ENCODE measurements around the gene CAMTA1.

The CAMTA1 gene

DNA sequence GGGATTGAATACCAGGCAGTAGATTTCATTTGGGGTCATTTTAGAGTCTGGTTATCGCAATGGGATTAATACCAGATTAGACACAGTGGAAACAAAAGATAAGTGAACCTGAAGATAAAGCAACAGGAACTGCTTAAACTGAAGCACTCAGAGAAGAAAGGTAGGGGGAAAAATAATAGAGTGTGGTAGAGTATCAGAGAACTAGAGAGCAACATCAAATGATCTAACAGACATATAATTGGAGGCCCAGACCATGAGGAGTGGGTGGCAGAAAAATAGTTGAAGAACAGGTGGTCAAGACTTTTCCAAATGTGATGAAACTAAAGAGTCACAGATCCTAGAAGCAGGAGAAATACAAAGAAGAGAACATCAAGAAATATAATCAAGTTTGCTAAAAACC lies 484.3 kb downstream of the CAMTA1 start:
- DNase-seq, result no peak

DNA sequence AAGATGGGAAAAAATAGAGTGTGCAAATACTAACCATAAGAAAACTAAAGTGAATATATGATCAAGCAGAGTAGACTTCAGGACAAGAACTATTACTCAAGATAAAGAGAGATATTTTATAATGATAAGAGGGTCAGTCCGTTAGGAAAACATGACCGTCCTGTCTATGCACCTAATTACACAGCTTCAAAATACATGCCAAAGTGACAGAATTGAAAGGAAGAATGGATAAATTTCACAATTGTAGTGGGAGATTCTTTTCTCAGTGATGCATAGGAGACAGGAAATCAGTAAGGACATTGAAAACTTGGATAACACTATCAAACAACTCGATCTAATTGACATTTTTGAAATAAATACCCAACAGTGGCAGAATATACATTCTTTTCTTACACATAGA lies 489.0 kb downstream of the CAMTA1 start:
- DNase-seq, result no peak

DNA sequence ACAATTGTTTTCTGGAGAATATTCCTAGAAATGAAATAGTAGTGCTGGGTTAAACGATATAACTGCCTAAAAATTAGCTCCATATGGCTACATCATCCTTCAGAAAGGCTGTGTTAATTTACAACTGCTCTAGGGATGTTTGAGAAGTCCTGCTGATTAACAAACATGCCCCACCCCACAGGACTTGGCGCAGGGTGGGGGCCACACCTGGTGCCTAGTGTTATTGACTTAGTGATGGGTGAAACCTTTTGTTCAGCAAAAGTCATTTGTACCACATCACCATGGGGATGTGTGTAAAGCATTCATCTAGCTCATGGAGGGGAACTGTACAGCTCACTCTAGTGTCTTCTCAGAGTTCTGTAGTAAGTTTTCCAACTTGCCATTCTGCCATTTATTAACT lies 492.8 kb downstream of the CAMTA1 start:
- no peak for DNase-seq

DNA sequence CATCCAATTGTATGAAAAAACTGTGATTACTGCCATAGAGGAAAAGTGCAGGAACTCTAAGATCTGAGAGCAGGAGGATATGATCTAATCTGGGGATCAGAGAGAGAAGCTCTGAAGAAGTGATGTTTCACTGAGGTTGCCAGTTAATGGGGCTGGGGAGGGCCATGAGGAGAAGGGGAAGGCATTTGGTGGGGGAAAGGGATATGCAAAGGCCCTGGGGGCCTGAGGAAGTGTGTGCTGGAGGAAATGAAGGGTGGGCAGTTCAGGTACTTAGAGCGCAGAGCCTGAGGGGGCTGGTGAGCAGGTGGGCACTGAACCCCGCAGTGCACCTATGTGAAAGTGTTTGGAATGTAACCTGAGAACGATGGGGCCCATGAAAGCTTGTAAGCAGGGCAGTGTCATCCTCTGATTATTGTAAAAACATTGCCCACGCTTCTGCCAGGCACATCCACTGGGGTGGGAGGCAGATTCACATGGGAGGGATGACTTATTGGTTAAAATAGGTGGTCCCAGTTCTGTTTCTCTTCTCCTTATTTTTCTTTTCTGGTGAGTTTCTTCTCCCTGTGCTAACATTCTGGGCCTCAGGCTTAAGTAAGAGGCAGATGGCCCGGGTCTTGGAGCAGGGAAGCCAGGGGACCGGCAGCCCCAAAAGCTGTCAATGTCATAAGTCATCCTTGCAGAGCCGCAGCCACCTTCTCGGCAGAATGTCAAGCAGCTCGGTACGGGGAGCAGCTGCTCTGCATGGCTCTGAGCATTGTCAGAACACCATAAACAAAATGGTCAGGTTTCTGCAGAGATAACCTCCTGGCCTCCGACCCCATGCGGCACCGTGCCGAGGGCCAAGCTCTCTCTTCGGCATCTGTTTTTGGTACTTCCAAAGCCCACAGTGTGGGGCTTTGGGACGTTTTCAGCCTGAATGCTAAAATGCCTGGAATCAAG lies 493.8 kb downstream of the CAMTA1 start:
- DNase-seq, result no peak

DNA sequence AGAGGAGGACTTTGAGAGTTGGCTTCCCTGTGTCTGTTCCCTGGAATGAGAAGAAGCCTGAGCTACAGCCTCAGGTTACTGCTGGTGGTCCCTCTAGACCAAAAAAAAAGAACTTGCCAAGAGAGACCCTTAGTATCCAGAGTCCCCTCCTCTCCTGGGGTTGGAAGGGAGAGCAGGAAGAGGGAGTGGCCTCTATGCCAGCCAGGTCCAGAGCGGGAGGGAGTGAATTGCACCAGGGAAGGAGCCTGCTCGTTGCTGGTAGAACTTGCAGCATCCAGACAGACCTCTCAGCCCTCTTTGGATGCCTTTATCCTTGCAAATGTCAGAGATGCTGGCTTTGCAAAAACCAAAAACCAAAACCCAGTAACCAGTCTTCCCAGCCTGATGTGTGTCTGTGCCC lies 494.5 kb downstream of the CAMTA1 start:
- no peak for DNase-seq

DNA sequence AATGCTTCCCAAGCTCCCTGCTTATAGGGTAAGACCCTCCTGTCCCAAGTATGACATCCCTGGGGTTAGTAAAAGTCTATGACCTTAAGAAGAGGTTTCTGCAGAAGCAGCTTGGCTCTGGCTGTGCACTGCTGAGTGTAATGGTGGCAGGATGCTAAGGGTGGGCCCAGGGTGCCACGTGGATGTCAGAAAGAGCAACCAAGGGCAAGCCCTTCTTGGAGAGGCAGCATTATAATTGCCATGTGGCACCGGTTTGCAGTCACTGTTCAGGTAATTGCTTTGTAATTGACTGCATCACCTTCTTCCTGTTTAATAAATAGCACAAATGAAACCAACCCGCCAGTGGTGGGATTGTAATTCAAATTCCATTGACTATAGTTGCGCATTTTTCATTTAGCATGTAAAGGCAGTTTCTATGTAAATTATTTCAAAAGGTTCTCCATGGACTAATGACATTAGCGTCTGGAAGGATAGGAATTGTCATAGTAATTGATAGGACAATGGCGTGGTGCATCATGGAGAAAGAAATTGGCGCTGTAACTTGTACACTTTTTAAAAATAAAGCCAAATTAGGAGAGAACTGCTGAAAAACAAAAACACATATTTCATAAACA lies 495.2 kb downstream of the CAMTA1 start:
- no peak for DNase-seq

DNA sequence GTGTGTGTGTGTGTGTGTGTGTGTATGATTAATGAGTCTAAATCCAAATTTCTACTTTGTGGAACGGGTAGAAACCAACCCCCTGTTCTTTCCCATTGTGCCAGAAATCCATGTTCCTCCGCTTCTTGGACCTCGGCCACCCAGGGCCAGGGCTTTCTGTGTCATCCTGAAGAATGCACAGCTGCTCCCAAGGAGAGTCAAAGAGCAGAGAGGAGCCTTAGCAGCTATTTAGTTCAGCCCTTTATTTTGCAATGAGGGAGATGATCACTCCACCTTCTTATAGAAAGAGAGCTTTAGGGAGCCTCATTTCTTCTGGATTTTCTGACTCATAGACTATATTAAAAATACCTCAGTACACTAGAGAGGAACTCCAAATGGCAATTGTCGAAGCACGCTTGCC lies 496.6 kb downstream of the CAMTA1 start:
- no peak for DNase-seq

DNA sequence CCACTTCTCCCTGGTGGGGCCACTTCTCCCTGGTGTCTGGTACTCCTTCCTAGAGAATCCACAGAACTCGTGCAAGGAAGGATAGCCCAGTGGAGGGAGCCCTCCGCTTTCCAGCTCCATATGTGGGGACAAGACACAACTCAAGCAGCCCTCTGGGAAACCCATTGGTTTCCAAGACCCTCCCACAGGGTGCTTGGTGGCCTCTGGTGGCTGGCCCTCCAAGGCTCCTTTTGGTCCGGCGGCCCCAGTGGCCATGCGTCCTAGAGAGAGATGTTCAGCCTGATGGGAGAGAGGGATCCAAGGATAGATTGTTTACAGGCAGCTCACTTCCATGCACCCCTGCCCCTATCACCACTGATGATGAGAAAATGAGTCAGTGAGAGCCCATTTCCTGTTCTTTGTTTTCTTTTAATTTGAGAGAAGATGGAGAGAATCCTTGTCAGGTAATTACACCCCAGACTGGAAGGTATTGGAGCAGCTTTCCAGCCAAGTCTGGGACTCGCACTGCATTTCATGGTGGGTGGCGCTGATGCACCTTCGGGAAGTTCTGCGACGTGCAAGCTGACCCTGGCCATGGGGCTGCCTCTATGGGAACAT lies 499.7 kb downstream of the CAMTA1 start:
- DNase-seq, result no peak

DNA sequence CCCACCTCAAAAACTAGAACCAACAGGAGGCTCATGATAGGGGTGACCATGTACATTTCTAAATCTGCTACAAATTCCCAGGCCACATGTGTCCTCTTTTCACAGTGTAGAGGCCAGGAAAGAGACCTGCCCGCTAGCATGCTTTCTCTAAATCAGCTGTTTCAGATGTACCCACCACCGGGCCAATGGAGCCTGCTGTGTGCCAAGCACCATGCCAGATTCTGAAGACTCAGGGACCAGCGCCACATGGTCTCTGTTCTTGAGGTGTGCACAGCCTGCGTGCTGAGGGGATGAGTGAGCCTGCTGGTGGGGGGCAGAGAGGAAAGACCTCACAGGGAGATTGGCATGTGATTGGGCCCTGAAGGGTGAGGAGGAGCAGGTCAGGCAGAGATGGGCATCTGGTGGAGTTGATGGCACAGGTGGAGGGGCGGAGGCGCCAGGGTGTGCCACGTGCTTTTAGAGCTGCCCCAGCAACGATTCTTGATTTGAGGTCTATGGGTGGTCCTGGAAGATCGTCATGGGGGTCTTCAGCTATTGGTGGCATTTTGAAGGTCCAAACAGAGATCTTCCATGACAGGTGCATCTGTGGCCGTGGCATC lies 500.7 kb downstream of the CAMTA1 start:
- no peak for DNase-seq

DNA sequence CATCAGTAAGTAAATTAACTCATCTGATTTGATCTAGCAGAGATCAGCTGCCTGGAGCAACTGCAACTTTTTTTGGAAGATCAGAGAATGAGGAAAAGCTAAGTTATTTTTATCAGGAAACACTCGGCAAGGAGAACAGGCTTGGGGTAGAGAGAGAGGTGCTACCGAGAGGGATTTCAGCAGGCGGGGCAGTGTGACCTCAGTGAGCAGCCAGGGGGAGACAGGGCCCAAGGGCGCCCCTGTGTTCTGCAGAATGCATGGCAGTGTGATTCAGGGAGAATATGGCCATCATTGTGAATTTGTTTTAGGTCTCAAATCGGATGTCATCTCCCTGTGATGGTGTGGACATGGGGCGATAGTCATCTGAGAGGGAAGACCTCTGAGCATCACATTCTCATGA lies 501.8 kb downstream of the CAMTA1 start:
- DNase-seq, result no peak

DNA sequence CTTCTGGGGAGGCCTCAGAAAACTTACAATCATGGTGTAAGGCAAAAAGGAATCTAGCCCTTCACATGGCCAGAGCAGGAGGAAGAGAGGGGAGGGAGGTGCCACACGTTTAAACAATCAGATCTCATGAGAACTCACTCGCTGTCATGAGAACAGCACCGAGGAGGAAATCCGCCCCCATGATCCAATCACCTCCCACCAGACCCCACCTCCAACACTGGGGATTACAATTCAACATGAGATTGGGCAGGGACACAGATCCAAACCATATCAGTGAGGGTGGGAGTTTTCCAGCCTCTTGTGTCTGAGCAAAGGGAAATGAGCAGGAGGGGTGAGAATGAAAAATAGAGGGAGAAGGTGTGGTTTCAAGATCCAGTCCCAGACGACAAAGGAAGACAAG lies 503.7 kb downstream of the CAMTA1 start:
- no peak for DNase-seq

DNA sequence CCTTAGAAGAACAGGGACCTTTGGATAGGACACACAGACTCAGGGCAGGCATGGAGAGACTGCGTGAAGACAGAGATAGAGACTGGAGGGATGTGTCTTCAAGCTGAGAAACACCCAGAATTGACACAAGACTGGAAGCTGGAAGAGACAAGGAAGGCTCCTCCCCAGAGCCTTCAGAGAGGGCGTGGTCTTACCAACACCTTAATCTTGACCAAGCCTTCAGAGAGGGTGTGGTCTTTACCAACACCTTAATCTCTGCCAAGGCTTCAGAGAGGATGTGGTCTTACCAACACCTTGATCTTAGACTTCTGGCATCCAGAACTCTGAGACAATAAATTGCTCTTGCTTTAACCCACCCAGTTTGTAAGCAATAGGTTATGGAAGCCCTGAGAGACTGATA lies 504.4 kb downstream of the CAMTA1 start:
- DNase-seq, result no peak

DNA sequence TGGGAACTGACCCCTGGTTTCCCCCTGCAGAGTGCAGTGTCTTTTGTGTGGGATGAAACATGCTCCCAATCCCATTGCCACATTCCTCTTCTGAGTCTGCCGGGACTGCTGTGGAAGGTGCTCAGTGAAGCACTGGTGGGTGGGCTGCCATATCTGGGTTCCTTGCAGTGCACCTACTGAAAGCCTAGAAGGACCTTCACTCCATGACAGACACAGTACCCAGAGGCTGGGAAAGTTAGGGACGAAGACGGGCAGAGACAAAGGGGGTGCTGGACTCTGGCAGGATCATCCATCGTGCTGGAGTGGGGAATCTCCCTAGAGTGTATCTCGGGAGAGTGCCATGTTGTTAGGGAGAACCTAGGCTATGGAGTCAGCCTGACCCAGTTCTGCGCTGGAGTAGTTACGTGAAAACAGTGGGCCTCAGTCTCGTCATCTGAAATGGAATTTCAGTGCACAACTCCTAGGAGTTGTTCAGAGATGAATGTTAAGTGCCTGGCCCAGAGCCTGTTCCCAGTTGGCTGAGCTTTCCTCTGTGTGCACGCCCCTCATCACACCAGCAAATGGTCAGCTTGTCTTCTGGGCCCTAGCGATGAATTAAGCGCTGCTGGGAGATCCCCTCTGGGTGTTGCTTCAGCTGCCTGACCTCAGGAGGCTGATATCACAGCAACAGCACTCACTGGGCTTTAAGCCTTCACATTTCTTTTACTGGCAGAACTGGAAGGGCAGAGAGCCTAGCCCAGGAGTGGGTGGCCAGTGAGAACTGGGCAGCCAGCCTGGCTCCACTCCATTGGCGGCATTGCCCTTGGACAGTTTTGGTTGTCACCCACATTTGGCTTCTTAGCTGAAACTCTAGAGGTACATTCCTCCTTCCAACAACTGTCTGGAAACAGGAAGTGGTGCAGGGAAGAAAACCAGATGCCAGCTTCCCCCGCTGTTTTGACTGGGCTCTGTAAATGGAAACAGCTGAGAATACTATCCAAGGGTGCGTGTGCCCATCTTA lies 506.0 kb downstream of the CAMTA1 start:
- DNase-seq, result no peak

DNA sequence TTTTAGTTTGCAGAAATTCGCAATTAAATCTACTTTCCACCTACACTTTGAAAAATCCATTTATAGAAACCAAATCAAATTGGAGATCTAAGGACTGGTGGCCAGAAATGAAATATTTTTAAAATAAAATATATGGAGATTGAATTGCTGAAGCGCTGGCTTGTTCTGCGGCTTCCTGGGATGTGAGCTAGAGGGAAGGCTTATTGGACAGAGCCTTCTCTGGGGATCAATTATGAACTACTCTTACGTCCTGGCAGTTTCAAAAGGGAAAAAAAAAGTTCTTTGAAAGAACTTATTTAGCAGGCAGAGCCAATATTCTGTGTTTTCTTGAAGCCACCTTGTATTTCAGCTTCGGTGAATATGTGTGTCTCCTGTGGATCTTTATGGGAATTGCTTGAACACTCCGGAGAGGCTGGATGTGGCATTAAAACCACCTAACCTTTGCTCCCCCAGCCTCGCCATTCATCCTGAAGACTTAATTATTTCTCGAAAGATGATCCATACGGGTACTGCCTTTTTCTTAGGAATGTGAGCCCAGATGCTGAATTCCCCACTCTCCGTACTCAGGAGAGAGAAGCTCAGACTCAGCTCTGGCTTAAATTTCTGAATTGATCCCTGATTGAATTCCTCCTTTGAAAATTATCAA lies 506.9 kb downstream of the CAMTA1 start:
- no peak for DNase-seq

DNA sequence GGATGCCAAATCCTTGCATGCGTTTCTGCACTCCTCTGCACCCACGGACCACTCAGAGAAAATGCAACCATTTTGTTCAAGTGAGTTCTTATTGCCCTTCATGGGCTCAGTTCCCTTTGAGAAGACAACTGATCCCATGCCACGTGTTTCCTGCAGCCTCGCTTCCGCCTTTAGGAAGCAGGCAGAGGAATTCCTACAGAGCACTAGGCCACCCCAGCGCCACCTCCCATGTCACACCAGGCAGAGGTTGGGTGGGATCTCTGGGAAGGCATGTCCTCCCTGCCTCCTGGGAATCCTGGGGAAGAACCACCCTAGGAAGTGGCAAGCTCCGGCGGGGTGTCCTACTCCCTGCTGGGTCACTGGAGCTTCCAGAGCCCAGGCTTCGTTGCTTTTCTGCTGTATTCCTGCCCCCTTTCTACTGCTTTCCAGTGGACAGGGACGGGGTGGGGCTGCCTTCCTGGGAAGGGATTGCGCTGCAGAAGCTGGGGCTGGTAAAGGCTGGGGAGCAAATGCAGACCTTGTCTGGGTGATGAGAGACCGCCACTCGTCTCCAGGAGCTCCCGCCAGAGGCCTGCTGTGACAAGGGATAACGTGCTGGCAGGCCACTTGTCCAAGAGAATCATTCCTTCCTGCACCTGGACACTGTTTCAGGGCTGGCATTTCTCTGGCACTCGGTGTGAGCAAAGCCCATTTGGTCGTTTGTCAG lies 507.6 kb downstream of the CAMTA1 start:
- DNase-seq, result no peak

DNA sequence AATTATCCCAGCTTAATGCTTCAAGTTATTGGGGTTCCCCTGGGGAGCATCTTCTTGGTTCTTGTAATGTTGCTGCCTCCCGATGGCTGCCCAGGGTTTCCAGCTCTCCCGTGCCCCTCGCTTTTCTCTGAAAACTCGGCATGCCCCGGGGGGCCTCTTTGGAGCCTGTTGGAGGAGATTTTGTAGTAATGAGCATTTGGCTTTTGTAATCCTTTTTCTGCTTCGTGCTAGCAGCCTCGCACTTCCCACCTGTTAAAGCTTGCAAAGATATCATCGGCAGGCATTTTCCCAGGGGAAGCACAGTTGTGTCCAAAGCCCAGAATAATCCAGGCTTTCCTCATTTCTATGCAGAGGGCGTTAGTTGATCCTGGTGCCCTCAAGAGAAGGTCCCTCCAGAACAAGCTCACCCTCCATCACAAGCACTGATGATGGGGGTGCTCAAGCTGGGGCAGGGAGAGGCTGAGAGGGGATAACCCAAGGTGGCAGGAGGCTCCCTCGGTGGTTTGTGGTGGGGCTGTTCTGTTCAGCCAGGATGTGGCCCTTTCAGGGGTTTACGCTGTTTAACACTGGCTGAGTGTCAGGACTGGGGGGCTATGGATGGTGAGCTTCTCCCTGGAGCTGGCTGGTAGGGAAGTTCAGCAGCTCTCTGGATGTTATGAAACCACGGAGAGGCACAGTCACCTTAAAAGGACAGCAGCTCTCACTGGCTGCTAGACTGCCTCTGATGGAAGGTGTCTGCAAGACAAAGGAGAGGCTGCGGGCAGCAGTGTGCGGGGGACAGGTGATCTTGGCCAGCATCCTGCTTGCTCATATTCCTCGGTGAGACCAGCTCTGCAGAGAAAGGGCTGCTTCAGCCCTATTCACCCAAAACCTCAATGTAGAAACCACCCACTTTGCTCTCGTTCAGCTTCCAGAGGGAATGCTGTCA lies 508.7 kb downstream of the CAMTA1 start:
- DNase-seq, result no peak

DNA sequence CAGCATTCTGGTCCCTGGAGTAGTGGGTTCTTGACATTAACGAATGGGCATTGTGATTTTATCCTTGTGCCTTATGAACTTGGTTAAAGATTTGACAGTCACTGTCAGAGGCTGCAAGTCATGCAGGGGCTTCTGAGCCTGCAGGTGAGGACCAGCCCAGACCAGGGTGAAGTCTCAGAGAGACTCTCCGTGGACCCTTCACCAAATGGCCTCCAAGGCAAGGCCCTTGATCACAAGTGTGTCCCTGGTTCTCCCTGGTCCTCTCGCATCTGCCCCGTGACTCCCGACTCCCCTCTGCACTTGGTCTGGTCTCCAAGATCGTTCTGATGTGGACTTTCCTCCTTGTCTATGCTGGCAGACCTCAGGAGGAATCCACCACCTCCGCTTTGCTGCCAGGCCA lies 509.4 kb downstream of the CAMTA1 start:
- no peak for DNase-seq

DNA sequence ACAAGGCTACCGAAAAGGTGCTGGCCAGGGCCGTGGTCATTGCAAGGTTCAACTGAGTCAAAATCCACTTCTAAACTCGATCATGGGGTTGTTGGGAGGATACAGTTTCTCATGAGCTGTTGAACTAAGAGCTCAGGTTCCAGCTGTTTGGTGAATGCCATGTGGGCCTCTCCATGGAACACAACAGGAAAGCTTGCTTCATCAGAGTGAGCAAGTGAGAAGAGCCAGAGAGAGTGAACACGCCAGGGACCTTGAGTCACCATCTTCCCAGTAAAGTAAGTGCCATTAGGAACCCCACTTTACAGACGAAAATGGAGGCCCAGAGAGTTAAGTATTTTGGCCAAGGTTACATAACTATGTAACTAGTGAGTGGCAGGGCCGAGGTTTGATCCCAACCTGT lies 510.7 kb downstream of the CAMTA1 start:
- DNase-seq, result no peak

DNA sequence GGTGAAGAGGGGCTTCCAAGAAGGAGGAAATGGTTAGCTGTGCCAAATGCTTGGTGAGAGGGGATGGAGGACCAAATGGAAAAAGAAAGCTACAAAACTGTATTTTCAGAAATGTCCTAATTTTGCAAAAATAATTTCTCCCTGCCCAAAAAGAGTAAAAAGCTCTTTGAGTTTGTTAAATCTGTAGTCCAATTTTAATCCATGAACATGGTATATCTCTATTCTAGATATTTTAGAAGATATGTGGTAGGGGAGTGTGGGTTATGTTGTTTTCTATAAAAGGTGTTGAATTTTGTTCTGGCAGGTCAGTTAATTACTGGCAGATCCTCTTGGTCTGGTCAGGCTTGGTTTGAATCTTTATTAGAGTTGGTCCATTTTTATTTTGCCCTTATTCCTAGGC lies 511.7 kb downstream of the CAMTA1 start:
- no peak for DNase-seq

DNA sequence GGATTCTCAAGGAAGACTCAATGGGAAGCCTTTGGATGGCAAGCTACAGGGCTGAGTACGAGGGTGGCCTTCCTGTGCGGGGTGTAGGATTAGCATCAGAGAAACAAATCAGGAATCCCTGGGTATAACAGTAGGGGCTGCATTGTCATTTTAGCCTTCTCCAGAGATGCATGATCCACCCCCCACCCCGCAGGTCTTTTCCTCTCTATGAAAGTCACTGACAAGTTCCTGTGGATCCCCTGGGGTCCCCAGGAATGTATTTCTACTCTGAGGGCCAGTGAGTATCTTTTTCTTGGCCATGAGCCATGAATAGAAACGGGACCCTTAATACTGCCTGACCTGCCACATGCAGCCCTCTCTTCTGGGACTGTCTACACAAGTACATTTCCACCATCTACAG lies 512.9 kb downstream of the CAMTA1 start:
- DNase-seq, result no peak

All from bone marrow (tissue), 2 donors.